Inferior parietal cortex (tissue), 1 donor: Measurements from ENCODE around the gene EPN2.

ENCODE experiments used
- DNase-seq: peaks from one replicate; pipeline ENCODE4 v3.0.0-alpha.2; 2016; ENCODE audit errors: extremely low spot score

EPN2 gene

DNA sequence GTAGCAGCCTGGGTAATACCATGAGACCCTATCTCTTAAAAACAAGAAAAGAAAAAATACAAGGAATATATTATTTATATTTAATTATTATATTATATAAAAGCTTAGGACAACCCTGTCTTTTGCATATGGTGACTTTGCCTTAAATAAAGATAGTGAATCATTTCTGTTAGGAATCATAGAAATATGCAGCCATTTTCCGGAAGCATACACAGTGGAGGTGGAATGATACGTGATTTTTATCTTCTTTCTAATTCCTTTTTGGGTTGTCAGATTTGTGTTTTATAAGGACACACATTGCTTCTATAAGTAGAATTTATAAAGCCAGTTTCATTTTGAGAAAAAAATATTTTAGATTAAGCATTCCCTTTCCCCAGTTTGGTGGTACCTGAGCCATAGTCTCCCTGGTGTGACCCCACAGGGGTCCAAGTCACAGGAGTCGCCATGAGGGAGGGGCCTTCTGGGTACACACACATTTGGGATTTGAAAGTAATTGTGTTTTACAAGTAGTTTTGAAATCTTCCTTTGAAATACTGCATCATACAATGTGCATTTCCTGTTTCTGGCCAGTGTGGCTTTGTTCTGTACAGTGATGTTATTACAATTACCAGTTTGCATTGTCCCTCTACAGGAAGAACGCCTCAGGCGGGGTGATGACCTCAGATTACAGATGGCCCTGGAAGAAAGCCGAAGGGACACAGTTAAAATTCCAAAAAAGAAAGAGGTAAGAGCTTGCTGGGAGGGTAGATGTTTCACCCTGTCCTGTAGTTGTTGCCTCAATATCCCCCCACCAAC, 74.5 kb downstream of the EPN2 start:
- DNase-seq = no peak

DNA sequence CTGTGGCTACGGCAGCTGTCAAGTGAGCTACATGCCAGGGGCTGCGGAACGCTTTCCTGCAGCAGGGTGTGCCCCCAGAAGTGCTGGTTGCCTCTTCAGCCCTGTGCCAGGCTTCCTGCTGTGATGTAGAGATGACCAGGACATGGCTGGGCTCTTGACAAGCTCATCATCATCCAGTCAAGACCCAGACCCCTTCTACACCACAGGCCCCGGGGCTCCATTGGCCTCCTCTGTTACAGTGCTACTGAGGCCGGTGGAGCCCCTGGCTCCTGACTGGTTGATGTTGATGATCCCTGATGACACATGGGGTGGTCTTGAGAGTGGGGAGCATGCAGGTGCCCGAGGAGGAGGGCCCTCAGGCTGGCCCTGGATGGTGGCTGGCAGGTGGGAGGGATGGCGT, 75.2 kb downstream of the EPN2 start:
- DNase-seq = no peak

DNA sequence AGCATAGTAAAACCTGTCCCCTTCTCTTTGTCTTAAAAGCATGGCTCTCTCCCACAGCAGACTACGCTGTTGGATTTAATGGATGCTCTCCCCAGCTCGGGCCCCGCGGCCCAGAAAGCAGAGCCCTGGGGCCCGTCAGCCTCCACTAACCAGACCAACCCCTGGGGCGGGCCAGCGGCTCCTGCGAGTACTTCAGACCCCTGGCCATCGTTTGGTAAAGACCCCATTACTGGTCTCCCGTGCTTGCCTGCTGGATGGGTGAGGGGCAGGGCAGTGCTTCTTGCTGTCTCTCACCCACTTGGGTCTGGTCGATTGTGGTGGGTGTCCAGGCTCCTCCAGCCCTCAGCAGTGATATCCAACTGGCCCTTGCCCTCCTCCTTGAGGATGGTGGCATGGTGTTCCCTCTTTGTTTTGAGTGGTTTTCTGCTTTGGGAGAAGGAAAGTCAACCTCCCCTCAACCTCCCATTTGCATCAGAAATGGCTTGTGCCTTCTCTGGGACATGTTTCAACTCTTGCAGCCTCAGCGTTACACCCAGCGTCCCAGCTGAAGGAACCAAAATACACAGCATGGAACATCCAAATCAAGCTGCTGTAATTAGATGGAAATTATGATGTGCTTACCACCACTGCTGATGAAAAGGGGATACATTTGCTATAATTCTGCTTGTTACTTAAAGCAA, 76.0 kb downstream of the EPN2 start:
- no peak for DNase-seq

GRCh38 chr17:19313746-19314651, 76.8 kb downstream of the EPN2 start:
- no peak for DNase-seq

GRCh38 chr17:19315104-19315503, 77.9 kb downstream of the EPN2 start:
- DNase-seq = no peak

DNA sequence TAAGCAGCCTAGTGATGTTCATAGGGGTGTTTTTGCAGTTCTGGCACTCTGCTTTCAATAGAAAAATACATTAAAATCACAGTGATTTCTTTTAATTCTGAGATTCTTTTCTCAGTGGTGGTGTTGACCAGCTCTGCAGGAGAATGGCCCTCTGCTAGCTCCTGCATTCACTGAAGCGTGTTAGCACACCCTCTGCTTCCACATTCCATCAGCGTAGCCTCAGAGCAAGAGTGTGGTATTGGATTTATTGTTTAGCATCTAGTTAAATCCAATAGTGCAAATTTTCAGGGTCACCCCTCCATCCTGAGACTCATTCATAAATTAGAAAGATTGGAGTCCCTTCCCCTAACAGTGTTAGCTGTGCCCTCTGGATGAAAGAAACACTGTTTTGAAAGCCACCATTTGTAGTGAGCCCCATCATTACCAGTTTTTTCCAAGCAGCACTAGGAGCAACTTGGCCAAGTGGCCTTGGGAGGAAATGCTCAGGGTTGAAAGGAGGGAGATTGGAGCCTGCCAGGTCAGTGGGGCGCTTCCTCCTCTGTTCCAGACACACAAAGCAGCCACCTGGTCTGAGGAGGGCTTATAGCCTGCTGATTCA, 79.7 kb downstream of the EPN2 start:
- no peak for DNase-seq

- DNase-seq = peak; percentile 72
Observed at GRCh38 chr17:19317359-19318095, 80.4 kb downstream of the EPN2 start.

DNA sequence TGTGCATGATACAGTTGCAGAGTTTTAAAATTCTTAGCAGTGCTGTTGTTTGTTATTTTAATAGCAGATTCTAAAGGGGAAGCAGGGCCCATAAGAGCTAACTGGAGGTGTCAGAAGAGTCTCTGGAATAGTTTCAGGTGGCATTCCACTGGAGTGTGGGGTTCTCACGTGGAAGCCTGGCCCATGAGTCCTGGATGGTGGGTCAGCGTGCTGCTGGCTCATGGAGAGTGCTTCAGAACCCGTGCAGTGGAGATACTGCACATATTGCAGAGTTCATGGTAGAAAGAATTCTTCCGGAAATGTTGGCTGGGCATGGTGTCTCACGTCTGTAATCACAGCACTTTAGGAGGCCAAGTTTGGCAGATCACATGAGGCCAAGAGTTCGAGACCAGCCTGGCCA, 81.4 kb downstream of the EPN2 start:
- no peak for DNase-seq

DNA sequence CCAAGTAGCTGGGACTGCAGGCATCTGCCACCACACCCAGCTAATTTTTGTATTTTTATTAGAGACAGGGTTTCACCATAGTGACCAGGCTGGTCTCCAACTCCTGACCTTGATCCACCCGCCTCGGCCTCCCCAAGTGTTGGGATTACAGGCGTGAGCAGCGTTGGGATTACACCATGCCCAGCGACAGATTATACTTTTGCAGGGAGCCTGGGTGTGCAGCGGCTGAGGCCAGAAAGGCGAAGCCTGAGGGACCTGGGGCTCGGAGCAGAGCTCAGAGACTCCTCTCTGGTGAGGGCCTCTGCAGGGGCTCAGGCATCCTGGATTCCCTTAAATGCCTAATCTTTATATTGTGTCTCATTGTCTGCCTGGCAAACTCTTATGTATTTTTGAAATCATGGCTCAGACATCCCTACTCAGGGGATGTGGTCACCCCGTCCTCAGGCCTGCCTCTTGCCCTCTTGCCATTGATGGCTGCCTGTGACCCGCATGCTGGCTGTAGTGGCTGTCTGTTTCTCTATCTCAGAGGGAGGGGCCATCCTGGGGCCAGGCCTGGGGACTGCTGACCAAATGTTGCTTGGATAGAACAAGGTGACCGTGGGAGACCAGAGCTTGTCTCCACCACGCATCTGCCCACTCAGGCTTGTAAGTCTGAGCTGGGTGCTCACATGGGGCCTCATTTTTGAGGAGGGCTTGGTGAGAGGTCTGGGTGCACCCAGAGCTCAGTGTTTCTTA, 82.8 kb downstream of the EPN2 start:
- no peak for DNase-seq

DNA sequence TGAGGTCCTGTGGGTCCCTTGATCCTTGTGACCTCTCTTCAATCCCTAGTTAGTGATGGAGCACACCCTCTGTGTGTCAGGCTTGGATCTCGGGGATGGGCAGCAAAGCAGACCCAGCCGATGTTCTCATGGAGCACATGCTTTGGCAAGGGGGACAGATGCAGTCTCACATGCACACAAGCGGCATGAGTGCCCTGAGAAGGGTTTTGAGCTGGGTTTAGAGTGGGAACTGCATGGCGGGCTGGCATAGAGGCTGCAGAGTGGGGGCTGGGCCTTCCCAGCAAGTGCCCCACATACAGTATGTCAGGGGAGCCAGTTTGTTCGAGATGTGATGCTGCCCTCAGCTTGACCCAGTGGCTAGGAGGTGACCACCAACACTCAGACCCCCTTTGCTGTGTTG, 83.7 kb downstream of the EPN2 start:
- no peak for DNase-seq

DNA sequence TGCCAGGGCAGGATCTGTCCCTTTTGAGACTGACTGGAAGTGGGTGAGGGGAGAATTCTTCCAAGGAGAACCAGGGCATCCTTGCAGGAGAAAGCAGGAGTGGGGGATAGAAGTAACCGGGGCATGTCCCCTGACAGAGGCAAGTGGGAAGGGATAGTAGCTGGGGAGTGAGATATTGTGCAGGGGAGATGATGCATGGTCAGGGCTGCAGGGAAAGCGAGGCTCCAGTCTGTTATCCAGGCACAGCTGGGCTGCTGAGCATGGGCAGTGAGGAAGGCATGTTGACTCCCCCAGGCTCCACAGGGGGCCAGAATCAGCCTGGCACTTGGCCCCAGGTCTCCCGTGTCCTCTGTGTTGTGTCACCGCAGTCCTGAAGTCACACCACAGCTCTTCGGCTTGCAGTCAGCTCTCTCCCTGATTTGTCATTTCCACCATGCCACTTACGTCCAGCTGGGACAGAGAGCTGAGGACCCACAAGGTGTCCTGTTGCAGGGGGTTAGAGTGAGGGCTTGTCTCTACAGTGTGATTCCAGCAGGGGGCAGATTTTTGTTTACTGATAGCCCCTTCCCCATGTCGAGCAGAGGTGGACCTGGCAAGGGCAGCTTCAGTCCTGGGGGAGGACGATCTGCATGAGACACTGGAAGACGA, 84.4 kb downstream of the EPN2 start:
- DNase-seq = no peak

DNA sequence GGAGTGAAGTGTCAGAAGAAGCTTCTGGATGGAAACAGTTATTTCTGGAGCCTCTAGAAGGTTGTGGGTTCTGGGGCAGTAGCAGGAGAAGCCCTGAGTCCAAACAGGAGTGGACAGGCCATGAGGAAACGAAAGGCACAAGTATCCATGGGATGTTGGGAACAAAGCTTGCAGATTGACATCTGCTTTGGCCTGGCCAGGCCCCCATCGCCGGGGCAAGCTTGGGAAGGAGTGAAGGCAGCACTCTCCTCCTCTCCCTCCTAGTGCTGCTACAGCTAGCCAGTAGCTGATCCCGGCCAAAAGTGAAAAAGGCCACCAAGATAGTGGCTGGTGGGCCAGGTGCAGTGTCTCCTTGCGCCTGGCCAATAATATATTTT, 85.0 kb downstream of the EPN2 start:
- no peak for DNase-seq

DNA sequence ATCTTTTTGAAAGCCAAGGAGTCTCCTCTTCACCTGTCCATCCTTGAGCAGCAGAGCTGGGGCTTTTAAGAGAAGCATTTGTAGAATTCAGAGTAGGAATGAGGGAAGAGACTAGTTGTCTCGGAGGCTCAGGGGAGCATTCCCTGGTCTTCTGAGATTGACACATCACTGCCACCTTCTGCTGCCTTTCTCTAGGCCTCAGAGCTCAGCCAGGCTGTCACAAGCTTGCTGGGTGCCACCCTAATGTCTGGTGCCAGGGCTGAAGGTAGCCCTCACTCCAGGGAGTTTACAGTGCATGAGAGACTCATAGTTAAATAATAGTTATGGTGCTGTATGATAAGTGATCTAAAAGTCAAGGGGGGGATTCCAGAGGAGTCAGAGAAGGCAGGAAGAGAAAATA, 85.7 kb downstream of the EPN2 start:
- DNase-seq = no peak

DNA sequence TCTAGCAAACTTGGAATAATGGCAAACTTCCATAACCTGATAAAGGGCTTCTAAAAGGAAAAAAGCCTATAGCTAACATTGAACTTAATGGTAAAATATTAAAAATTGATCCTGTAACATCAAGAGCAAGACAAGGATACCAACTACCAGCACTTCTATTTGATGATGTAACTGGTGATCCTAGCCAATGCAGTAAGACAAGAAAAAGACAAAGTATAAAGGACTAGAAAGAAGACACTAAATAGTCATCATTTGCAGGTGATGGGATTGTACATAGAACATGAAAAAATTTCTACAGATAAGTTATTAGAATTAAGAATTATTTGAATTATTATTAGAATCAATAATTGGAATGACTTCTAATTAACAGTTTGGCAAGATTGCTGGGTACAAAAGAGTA, 88.4 kb downstream of the EPN2 start:
- DNase-seq = no peak

DNA sequence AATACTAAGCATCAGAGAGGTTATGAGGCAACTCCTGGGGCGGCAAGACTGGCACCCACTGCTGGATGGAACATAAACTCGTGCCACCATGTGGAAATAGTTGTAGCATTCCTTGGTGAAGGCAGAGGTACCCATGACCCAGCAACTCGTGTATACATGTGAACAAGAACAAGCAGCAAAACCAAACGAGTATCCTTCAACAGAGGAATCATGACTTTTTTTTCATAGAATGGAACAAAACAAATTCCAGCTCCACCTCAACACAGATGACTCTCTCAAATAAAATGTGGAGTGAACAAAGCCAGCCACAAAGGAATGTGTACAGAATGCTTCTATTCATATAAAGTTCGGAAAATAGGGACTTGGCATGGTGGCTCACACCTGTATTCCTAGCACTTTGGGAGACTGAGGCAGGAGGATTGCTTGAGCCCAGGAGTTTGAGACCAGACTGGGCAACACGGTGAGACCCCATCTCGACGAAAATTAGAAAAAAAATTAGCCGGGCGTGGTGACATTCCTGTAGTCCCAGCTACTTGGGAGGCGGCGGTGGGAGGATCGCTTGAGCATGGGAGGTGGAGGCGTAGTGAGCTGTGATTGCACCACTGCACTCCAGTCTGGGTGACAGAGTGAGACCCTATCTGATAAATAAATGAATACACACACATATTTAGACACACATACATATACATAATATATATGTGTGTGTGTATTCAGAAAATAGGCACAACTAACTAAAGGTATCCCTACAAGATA, 90.0 kb downstream of the EPN2 start:
- no peak for DNase-seq

- DNase-seq = no peak
Observed at GRCh38 chr17:19328441-19329061, 91.4 kb downstream of the EPN2 start.

DNA sequence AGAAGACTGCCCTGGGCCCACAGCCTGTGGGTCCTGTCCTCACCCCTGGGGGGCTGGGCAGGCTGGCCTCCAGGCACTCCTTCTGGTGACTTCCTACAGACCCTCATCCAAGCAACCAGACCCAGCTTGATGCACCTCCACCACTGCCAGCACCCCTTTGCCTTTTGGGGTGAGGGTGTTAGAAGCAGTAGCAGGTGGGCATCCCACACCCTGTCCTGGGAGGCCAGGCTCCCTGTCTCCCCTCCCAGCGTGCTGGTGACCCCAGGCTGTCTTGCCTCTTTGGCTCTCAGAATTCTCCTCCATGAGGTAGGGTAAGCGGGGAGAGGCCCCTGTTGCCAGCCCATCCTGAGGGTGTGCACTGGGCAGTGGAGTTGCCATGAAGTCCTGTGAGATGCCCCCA, 92.0 kb downstream of the EPN2 start:
- DNase-seq = no peak

DNA sequence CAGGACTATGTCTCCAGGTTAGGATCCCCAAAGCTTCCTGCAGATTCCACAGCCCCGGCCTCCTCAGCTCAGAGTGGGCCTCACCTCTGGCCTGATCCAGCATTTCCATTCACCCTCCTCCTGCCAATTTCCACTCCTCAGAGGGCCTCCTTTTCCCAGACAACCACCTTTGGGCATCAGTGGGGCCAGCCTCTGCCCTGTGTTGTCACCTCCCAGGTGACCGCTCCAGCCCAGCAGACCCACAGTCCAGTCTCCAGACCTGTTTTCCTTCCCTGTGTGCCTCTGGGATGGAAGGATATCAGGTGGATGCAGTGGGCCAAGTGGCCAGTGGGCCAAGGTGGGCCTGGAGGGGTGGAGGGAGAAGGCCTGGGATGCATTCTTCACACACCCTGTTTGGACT, 92.7 kb downstream of the EPN2 start:
- DNase-seq = no peak

- DNase-seq = no peak
Observed at GRCh38 chr17:19330271-19330670, 93.1 kb downstream of the EPN2 start.
